ENCODE results near the gene BAIAP2. TPM values are rescaled to one million over a fixed set of nuclear protein-coding genes. Genes with fewer than 3 reads are reported as not detected.

Gene BAIAP2, protein sequence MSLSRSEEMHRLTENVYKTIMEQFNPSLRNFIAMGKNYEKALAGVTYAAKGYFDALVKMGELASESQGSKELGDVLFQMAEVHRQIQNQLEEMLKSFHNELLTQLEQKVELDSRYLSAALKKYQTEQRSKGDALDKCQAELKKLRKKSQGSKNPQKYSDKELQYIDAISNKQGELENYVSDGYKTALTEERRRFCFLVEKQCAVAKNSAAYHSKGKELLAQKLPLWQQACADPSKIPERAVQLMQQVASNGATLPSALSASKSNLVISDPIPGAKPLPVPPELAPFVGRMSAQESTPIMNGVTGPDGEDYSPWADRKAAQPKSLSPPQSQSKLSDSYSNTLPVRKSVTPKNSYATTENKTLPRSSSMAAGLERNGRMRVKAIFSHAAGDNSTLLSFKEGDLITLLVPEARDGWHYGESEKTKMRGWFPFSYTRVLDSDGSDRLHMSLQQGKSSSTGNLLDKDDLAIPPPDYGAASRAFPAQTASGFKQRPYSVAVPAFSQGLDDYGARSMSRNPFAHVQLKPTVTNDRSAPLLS
- 10 to 100 TPM; 11.0 to 13.9 TPM for total RNA-seq
- 5.7 to 20.1 reads per million in 2 donors for total RNA-seq

DNA sequence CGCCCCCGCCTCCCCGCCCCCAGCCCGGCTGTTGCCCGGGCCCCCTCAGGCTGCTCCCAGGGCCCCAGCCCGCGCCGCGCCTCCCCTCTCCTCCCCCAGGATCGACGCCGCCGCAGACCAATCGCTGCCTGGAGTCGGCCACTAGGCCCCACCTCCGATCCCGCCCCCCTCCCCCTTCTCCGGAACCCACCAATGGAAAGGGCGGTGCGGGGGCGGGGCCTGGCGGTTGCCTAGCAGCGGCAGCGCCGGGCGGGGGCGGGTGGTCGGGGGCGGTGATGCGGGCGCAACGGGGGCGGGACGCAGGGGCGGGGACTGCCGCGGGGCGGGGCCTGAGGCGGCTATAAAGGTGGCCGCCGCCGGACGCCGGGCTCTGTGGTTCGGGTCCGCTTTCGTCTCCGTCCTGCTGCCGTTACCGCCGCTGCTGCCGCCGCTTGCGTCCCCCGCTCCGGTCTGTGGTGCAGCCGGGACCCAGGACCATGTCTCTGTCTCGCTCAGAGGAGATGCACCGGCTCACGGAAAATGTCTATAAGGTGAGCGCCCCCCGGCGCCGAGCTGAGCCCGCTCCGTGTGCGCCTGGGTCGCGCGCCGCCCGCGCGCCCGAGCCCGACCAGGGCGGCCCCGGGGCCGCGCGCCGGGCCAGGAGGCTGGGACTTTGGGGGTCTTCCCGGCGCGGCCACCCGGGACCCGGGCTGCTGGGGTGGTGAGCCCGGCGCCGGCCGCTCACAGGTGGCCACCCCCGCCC lies at the start of gene BAIAP2:
Gene BAIAP2, plus strand, starts transcription at position 373 of the 742 bp plus-strand sequence. Its CDS starts 104 bp downstream, at position 477.
- H3K9me3 ChIP-seq (ENCODE audit: control insufficient read depth, low read length, poor library complexity, severe bottlenecking) = no peaks in the 10 kb centered on the region
- Mint-ChIP-seq H3K4me3 (peak within 1 kb of the TSS; percentile 89), H3K36me3 (ENCODE audit: low read depth) (no peaks in the 10 kb centered on the region), H3K27me3 (peaks cover 27% of the 10 kb centered on the region), H3K27ac (no peak within 1 kb of the TSS), H3K4me1 (peaks cover 12% of the 10 kb centered on the region)
- peak; percentile 93 to 99 (median 98) for DNase-seq
- peak; percentile 89 for ATAC-seq

DNA sequence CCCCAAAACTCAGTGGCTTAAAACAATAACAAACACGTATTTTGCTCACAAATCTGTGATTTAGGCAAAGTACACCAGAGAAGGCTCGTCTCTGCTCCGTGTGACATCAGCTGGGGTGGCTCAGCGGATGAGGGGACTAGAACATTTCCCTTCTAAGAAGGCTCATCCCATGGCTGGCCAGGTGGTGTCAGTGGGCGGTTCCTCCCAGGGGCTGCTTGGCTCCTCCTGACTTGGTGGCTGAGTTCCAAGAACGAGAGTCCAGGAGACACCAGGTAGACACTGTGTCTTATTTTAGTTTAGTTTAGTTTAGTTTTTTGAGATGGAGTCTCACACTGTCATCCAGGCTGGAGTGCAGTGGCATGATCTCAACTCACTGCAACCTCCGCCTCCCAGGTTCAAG lies 48.9 kb upstream of the BAIAP2 start:
- Mint-ChIP-seq H3K36me3 (ENCODE audit: low read depth) (no peaks in the 10 kb centered on the region), H3K4me3 (no peak overlapping the region), H3K27me3 (no peaks in the 10 kb centered on the region), H3K4me1 (peaks cover 2% of the 10 kb centered on the region), H3K27ac (no peak overlapping the region)
- DNase-seq (no peak), ATAC-seq (no peak)
- no peaks in the 10 kb centered on the region for H3K9me3 ChIP-seq (ENCODE audit: control insufficient read depth, low read length, poor library complexity, severe bottlenecking)

DNA sequence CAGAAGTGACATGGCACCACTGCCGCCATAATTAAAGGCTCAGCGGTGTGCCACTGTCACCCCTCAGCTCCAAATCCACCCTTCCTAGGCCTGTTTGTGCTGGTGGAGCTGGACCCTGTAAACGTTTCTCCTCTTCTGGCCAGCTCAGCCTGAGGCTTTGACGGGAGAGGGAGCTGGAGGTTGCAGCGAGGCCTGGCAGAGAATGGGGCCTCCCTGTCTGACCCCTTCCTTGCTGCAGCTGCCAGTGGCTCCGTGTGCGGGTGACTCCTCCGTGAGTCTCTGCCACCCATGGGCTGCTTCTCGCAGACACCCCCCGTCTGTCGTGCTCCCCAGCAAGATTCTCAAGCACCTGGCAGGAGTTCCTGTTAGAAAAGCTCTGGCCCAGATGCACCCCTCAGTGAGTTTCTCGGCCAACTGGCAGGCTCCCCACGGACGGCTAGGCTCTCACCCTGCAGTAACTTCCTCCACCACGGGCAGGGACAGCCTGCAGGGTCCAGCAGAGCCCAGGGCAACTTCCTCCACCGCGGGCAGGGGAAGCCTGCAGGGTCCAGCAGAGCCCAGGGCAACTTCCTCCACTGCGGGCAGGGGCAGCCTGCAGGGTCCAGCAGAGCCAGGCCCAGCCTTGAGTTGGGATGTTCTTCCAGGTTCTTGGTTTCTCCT lies 48.0 kb upstream of the BAIAP2 start:
- no peak for DNase-seq
- no peak overlapping the region for H3K27ac Mint-ChIP-seq
- no peaks in the 10 kb centered on the region for H3K9me3 ChIP-seq (ENCODE audit: control insufficient read depth, low read length, poor library complexity, severe bottlenecking)
- peaks cover 2% of the 10 kb centered on the region for H3K4me1 Mint-ChIP-seq
- ATAC-seq = no peak
- no peak overlapping the region for H3K4me3 Mint-ChIP-seq
- no peaks in the 10 kb centered on the region for H3K27me3 Mint-ChIP-seq
- H3K36me3 Mint-ChIP-seq (ENCODE audit: low read depth) = no peaks in the 10 kb centered on the region

DNA sequence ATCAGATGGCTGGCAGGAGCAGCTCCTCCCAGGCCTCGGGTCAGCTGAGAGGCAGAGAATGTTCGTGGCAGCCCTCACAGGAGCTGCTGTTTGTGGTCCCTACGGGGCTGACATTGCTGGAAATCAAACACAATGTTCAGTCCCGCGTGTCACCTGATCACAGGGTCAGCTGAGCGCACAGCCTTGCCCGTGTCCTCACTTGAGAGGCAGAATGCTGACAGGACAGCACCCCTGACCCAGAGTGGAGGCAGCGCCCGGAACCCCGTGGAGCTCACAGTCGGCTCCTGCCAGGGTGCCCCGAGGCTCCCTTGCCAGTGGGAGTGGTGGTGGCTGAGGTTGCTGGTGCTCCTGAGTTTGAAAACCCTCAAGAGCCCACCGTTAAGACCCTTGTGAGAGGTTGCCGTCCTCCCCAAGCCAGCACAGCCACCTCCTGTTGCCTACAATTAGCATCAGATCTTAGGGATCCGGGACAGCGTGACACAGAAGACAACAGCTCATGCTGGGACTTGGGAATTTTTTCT lies 47.0 kb upstream of the BAIAP2 start:
- Mint-ChIP-seq H3K4me3 (no peak overlapping the region), H3K4me1 (peaks cover 3% of the 10 kb centered on the region), H3K36me3 (ENCODE audit: low read depth) (no peaks in the 10 kb centered on the region), H3K27me3 (no peaks in the 10 kb centered on the region), H3K27ac (no peak overlapping the region)
- DNase-seq (no peak), ATAC-seq (no peak)
- H3K9me3 ChIP-seq (ENCODE audit: control insufficient read depth, low read length, poor library complexity, severe bottlenecking) = no peaks in the 10 kb centered on the region

DNA sequence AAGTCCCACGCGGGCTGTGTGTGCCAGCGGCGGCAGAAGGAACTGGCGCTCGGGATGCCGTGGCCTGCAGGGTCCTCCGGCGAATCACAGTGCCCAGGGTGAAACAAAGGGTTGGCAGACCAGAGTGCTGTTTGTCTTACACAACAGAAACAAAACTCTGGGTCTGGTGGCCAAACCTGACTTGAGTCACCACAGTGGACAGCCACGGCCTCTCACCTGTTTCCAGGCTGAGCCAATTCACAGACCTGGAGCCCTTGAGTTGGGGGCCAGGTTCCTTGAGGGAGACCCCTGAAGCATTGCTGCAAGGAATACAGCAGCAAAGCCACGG lies 45.4 kb upstream of the BAIAP2 start:
- ATAC-seq = no peak
- peak overlapping the region; percentile 36 for H3K4me3 Mint-ChIP-seq
- peaks cover 5% of the 10 kb centered on the region for H3K4me1 Mint-ChIP-seq
- no peaks in the 10 kb centered on the region for H3K36me3 Mint-ChIP-seq (ENCODE audit: low read depth)
- DNase-seq = no peak
- H3K9me3 ChIP-seq (ENCODE audit: control insufficient read depth, low read length, poor library complexity, severe bottlenecking) = no peaks in the 10 kb centered on the region
- no peaks in the 10 kb centered on the region for H3K27me3 Mint-ChIP-seq
- no peak overlapping the region for H3K27ac Mint-ChIP-seq

DNA sequence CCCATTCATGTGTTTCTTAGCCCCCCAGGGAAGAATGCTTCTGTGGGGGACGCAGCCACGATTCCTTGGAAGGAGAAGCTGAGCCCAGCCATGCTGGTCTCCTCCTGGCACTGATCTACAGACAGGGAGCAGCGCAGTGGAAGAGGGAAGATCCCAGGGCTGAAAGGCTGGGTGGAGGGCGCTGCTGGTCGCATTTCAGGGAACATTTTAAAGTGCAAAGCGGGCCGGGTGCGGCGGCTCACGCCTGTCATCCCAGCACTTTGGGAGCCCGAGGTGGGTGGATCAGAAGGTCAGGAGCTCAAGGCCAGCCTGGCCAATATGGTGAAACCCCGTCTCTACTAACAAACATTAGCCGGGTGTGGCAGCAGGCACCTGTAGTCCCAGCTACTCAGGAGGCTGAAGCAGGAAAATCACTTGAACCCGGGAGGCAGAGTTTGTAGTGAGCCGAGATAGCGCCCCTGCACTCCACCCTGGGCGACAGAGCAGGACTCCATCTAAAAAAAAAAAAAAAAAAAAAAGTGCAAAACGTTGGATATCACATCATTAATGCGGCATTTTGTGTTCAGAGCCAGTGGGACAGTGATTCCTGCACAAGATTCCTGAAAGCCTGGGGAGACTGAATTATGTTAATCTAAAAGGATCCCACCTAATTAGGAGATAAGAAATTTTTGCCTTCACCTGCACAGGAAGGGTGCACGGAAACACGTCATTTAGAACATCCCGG lies 43.9 kb upstream of the BAIAP2 start:
- no peaks in the 10 kb centered on the region for H3K9me3 ChIP-seq (ENCODE audit: control insufficient read depth, low read length, poor library complexity, severe bottlenecking)
- ATAC-seq (peak; percentile 63), DNase-seq (no peak)
- H3K4me3 Mint-ChIP-seq = peak overlapping the region; percentile 81
- peaks cover 5% of the 10 kb centered on the region for H3K4me1 Mint-ChIP-seq
- no peaks in the 10 kb centered on the region for H3K27me3 Mint-ChIP-seq
- no peaks in the 10 kb centered on the region for H3K36me3 Mint-ChIP-seq (ENCODE audit: low read depth)
- H3K27ac Mint-ChIP-seq = peak overlapping the region; percentile 92

DNA sequence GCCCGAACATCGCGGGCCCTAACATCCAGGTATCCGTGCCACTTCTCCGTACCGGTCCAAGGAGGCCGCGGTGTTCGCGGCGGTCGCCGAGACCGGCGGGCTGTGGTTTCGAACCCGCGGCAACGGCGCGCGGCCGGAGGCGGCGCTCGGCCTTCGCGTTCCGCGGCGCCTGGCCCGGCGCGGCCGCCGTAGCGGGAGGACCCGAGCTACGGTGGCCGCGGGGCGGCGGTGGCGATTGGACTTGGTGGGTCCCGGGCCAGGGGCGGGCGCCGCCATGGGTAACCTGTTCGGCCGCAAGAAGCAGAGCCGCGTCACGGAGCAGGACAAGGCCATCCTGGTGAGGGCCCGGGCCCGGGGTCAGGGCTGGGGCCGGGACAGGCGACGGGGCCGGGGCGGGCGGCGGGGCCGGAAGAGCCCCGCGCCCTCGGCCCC lies 43.3 kb upstream of the BAIAP2 start, which contains the start of gene CHMP6:
Gene CHMP6, plus strand, starts transcription at position 197 of the 432 bp plus-strand sequence. Its CDS starts 78 bp downstream, at position 275.
- peak; percentile 79 for ATAC-seq
- Mint-ChIP-seq H3K4me3 (peak within 1 kb of the TSS; percentile 81), H3K4me1 (peaks cover 5% of the 10 kb centered on the region), H3K27ac (peak within 1 kb of the TSS; percentile 92), H3K27me3 (no peaks in the 10 kb centered on the region), H3K36me3 (ENCODE audit: low read depth) (no peaks in the 10 kb centered on the region)
- H3K9me3 ChIP-seq (ENCODE audit: control insufficient read depth, low read length, poor library complexity, severe bottlenecking) = no peaks in the 10 kb centered on the region
- peak; percentile 61 to 66 (median 63) for DNase-seq

DNA sequence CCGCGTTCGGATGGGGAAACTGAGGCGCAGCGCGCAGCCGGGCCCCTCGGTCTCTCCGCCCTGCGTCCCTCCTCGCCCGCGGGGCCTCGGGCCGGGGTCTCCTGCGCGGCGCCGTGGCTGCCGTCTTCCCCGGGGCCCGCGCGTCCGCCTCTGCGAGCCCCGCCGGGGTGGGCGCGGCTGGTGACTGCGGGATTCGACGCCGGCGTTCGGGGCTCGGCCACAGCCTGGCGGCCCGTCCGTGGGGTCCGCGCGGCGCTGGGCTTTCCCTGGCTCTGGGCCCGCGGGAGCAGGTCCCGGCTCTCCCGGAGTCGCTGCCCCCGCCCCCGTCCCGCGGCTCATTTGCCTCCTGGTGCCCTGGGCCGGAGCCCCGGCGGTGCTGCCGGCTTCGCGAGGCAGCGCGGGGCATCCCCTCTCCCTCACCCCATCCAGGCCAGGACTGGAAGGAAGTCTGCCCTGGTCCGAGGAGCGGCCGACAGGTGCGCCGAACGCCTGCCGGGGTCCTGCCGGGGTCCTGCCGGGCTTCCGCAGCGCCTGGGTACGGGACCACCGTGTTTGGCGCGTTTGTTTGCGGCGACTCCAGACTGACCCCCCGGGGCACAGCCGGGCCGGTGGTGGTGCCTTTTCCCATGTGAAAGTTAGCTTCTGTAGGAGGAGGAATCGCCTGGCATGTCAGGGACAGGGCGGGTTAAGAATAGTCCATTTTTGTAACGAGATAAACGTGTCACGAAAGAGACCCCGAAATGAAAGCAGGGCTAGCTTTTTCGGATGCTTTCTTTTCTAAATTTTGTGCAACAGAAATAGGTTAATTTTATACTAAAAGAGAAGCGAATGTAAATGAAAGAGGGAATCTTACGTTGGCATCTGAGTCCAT lies 42.6 kb upstream of the BAIAP2 start:
- Mint-ChIP-seq H3K36me3 (ENCODE audit: low read depth) (no peaks in the 10 kb centered on the region), H3K4me1 (peaks cover 5% of the 10 kb centered on the region), H3K4me3 (peak overlapping the region; percentile 74), H3K27ac (peak overlapping the region; percentile 41), H3K27me3 (no peaks in the 10 kb centered on the region)
- DNase-seq (no peak), ATAC-seq (peak; percentile 32)
- H3K9me3 ChIP-seq (ENCODE audit: control insufficient read depth, low read length, poor library complexity, severe bottlenecking) = no peaks in the 10 kb centered on the region

DNA sequence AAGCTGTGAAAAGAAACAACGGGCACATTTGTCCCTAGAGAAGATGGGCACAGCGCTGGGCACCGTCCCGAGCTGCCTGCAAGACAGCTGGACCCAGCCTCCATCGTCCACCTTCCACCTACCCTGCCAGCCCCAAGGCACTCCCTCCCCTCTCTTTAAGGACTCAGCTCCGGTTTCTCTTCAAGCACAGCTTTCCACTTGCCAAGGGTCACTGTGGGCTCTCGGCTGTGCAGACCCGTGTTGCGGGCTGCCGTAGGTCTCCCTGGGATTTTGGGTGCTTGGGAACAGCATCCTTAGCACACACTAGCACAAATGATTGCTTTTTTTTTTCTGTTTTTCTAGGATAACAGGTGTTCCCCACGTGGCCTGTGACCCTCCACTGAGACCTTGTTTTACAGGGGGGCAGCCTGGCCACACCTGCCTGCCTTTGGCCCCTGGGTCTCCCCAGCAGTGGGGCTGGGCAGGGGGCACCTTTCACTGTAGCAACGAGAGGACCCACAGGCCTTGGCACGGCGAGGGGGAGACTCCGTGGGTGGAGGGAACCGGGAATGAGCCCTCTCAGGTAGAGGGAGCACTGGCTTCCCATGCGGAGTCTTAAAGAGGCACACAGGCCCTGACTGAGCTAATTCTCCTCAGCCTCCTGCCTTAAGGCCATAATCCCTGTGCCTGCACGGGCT lies 41.9 kb upstream of the BAIAP2 start:
- no peak for ATAC-seq
- Mint-ChIP-seq H3K27me3 (no peaks in the 10 kb centered on the region), H3K4me3 (peak overlapping the region; percentile 74), H3K27ac (peak overlapping the region; percentile 41), H3K4me1 (peaks cover 5% of the 10 kb centered on the region), H3K36me3 (ENCODE audit: low read depth) (no peaks in the 10 kb centered on the region)
- no peaks in the 10 kb centered on the region for H3K9me3 ChIP-seq (ENCODE audit: control insufficient read depth, low read length, poor library complexity, severe bottlenecking)
- no peak for DNase-seq

DNA sequence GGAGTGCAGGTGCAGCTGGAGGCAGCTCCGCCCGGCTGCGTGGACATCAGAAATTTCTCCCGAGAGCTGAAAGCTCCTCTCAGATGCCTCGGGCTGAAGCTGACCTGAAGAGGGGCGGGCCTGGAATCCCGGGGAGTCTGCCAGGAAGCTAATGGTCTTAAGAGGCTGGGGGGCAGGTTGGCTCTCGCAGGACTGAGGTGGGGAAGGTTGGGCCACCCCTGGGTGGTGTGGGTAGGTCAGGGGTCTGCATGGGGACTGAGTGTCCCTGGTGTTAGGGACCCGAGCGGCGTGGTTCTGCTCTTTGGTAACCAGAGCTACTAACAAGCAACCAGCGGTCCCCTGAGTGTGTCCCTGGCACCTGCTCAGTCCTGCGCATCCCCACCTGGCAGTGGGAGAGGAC lies 39.8 kb upstream of the BAIAP2 start:
- Mint-ChIP-seq H3K4me3 (no peak overlapping the region), H3K27me3 (no peaks in the 10 kb centered on the region), H3K36me3 (ENCODE audit: low read depth) (peaks cover 3% of the 10 kb centered on the region), H3K27ac (no peak overlapping the region), H3K4me1 (peaks cover 5% of the 10 kb centered on the region)
- DNase-seq (no peak), ATAC-seq (no peak)
- H3K9me3 ChIP-seq (ENCODE audit: control insufficient read depth, low read length, poor library complexity, severe bottlenecking) = no peaks in the 10 kb centered on the region
